Keratinocyte (primary cell): ENCODE measurements around the gene TUBB. TPM values are rescaled to one million over a fixed set of nuclear protein-coding genes. Genes with fewer than 3 reads are reported as not detected.
A peak's percentile ranks its signal among the peaks of the same experiment; 100 is the strongest.

ENCODE experiments used
- DNase-seq: peaks from one replicate; pipeline ENCODE4 v3.0.0-alpha.2; 2011; ENCODE audit warnings: low read depth, missing footprints, low spot score
- FAIRE-seq: peaks from 2 replicates; lab custom pipeline; 2011; peaks lifted over from hg19 to GRCh38; lab: Jason Lieb, UNC
- H2AFZ ChIP-seq: 2 replicates; pipeline ENCODE4 v1.6.0; 2012; ENCODE audit warnings: low read length, control low read depth, inconsistent platforms; ENCODE audit not compliant: control insufficient read depth
- H3K27ac ChIP-seq: 2 replicates; pipeline ENCODE4 v1.5.1; 2011; ENCODE audit warnings: low read length; ENCODE audit not compliant: control insufficient read depth, insufficient read depth
- H3K27me3 ChIP-seq: 3 replicates; pipeline ENCODE4 v1.6.0; 2011; ENCODE audit warnings: low read length; ENCODE audit not compliant: control insufficient read depth, insufficient read depth; ENCODE audit errors: extremely low read depth
- H3K36me3 ChIP-seq, 2 experiments: 2 replicates in 1 of 2; 3 replicates in 1 of 2; pipeline ENCODE4 v1.5.1; 2011; ENCODE audit warnings: low read length in 2 of 2, mild to moderate bottlenecking in 1 of 2; ENCODE audit not compliant: control insufficient read depth in 2 of 2, insufficient read depth in 2 of 2; ENCODE audit errors: extremely low read depth in 1 of 2
- H3K4me1 ChIP-seq: 3 replicates; pipeline ENCODE4 v1.5.1; 2011; ENCODE audit warnings: low read length; ENCODE audit not compliant: control insufficient read depth, insufficient read depth; ENCODE audit errors: extremely low read depth
- H3K4me2 ChIP-seq: 3 replicates; pipeline ENCODE4 v1.6.0; 2011; ENCODE audit warnings: low read depth, low read length; ENCODE audit not compliant: control insufficient read depth, insufficient read depth; ENCODE audit errors: extremely low read depth
- H3K4me3 ChIP-seq, 3 experiments: fragments of 200-600 bp in 1 of 3; sonication (generic) in 1 of 3; 2 replicates in 2 of 3; 3 replicates in 1 of 3; pipeline ENCODE4 v1.5.1; 2011 to 2016; ENCODE audit warnings: low read length in 3 of 3, mild to moderate bottlenecking in 3 of 3, control low read depth in 2 of 3, inconsistent platforms in 1 of 3, low read depth in 1 of 3, mixed read lengths in 1 of 3, mixed run types in 1 of 3, moderate library complexity in 1 of 3; ENCODE audit not compliant: control insufficient read depth in 2 of 3, insufficient read depth in 2 of 3; ENCODE audit errors: extremely low read depth in 1 of 3
- H3K79me2 ChIP-seq: 2 replicates; pipeline ENCODE4 v1.6.0; 2012; ENCODE audit warnings: low read length; ENCODE audit not compliant: control insufficient read depth, insufficient read depth
- H3K9ac ChIP-seq: 3 replicates; pipeline ENCODE4 v1.6.0; 2011; ENCODE audit warnings: low read length; ENCODE audit not compliant: control insufficient read depth, insufficient read depth; ENCODE audit errors: extremely low read depth
- H3K9me1 ChIP-seq: 3 replicates; pipeline ENCODE4 v1.6.0; 2011; ENCODE audit warnings: low read length; ENCODE audit not compliant: control insufficient read depth, insufficient read depth; ENCODE audit errors: extremely low read depth
- H3K9me3 ChIP-seq: 2 replicates; pipeline ENCODE4 v1.5.1; 2012; ENCODE audit warnings: low read depth, low read length; ENCODE audit not compliant: control insufficient read depth
- H4K20me1 ChIP-seq: 3 replicates; pipeline ENCODE4 v1.6.0; 2011; ENCODE audit warnings: low read length; ENCODE audit not compliant: control insufficient read depth, insufficient read depth; ENCODE audit errors: extremely low read depth
- EZH2 ChIP-seq: IDR thresholded peaks from one replicate; pipeline ENCODE4 v1.6.1; 2012; ENCODE audit warnings: inconsistent platforms, mild to moderate bottlenecking, low read length, moderate library complexity
- dilution Hi-C: fragments of 300-500 bp; cut with MboI; formaldehyde crosslinking; loops from one replicate; pipeline ENCODE4 v1.7.0; 2020; ENCODE audit warnings: low sequenced_read_pairs; ENCODE audit not compliant: extremely low pct_ligation_motif_present
- polyA plus RNA-seq, 5 experiments: library from polyadenylated mRNA; depleted of rRNA in 3 of 5; stranded (reverse) in 3 of 5; stranded (forward) in 1 of 5; unstranded in 1 of 5; fragments of >200 nt; gene quantifications; 1 replicate in 1 of 5; 2 replicates in 3 of 5; 3 replicates in 1 of 5; pipeline versions ENCODE4 v1.2.1 to v1.2.3, GENCODE V29; 2011 to 2012; ENCODE audit warnings: missing spikeins in 2 of 5, low read depth in 1 of 5, low replicate concordance in 1 of 5
- TF ChIP-seq, protein P1 (sequence below), 3 experiments: IDR thresholded peaks in 1 of 3; conservative IDR thresholded peaks in 1 of 3; optimal IDR thresholded peaks in 1 of 3; 2 replicates in 2 of 3; 3 replicates in 1 of 3; pipeline versions ENCODE3 to v1.5.1; 2011; ENCODE audit warnings: low read length in 3 of 3, mild to moderate bottlenecking in 3 of 3, moderate library complexity in 2 of 3, control low read depth in 1 of 3, inconsistent platforms in 1 of 3; ENCODE audit not compliant: insufficient read depth in 2 of 3; ENCODE audit errors: extremely low read depth in 1 of 3

TUBB gene
- polyA plus RNA-seq, 1 donor (not counting 4 experiments of a cell fraction or from before 2014, with no cell fraction given), result 1,159 TPM

DNA sequence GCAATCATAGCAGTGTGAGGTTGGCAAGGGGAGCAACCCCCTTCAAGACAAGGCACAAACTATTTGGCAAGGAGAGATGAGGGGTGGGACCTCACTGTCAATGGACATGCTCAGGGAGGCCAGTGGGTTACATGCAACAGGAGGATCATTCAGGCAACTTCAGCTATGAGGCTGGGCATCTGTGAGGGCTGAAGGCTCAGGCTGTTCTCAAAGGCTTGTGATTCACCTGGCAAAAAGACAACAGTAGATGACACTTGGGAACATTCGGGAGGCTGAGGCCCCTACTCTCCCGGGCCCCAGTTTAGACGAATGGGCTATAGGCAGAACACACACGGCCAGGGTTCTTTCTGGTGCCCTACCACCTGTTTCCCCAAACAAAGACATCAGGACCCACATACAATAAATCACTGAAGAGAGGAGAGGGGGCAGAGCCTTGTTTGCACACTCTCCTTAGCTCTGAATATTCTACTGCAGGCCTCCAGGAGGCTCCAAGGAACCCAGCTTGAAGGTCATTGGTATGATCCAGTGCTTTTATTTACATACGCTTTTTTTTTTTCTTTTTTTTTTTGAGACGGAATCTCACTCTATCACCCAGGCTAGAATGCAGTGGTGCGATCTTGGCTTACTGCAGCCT, 7.9 kb downstream of the TUBB start:
- H3K27me3 ChIP-seq, result no peaks in the 10 kb centered on the region
- no peak overlapping the region for H3K27ac ChIP-seq
- no peaks in the 10 kb centered on the region for H3K9me3 ChIP-seq
- H3K4me1 ChIP-seq, result peaks cover 18% of the 10 kb centered on the region
- H2AFZ ChIP-seq, result no peak overlapping the region
- TF ChIP-seq EZH2, result no peak
- TF ChIP-seq, protein P1, sequence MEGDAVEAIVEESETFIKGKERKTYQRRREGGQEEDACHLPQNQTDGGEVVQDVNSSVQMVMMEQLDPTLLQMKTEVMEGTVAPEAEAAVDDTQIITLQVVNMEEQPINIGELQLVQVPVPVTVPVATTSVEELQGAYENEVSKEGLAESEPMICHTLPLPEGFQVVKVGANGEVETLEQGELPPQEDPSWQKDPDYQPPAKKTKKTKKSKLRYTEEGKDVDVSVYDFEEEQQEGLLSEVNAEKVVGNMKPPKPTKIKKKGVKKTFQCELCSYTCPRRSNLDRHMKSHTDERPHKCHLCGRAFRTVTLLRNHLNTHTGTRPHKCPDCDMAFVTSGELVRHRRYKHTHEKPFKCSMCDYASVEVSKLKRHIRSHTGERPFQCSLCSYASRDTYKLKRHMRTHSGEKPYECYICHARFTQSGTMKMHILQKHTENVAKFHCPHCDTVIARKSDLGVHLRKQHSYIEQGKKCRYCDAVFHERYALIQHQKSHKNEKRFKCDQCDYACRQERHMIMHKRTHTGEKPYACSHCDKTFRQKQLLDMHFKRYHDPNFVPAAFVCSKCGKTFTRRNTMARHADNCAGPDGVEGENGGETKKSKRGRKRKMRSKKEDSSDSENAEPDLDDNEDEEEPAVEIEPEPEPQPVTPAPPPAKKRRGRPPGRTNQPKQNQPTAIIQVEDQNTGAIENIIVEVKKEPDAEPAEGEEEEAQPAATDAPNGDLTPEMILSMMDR (optimal IDR thresholded peaks at IDR 0.05 in 1 of 3, IDR thresholded peaks at IDR 0.05 in 1 of 3, conservative IDR thresholded peaks at IDR 0.05 in 1 of 3; ENCODE audit: extremely low read depth in 1 of 3, insufficient read depth in 2 of 3, low read length in 3 of 3), result no peak
- peaks cover 20% of the 10 kb centered on the region for H3K79me2 ChIP-seq
- H3K36me3 ChIP-seq, result peaks cover 9 to 21% of the 10 kb centered on the region in 2 experiments
- no peak for FAIRE-seq
- DNase-seq, result no peak
- H3K9ac ChIP-seq, result no peak overlapping the region
- no peak overlapping the region for H3K4me3 ChIP-seq
- dilution Hi-C loops, result no loop called here
- H3K4me2 ChIP-seq, result no peak overlapping the region
- no peaks in the 10 kb centered on the region for H3K9me1 ChIP-seq
- peaks cover 19% of the 10 kb centered on the region for H4K20me1 ChIP-seq

GRCh38 chr6:30730601-30731435, 10.7 kb downstream of the TUBB start:
- dilution Hi-C loops, result loop anchor here (10.0 kb wide), 1 partner anchor 186 kb away; no protein-coding TSS in a partner anchor
- FAIRE-seq (no peak), DNase-seq (no peak)
- H3K27me3 ChIP-seq, result no peaks in the 10 kb centered on the region
- peaks cover 7% of the 10 kb centered on the region for H3K4me1 ChIP-seq
- H3K79me2 ChIP-seq, result no peaks in the 10 kb centered on the region
- peak overlapping the region; percentile 72 for H3K4me2 ChIP-seq
- H2AFZ ChIP-seq, result peak overlapping the region; percentile 92
- H3K4me3 ChIP-seq, result peak overlapping the region; percentile 18 to 48 (median 21)
- no peaks in the 10 kb centered on the region for H3K9me1 ChIP-seq
- no peak for TF ChIP-seq EZH2
- TF ChIP-seq, protein P1 (optimal IDR thresholded peaks at IDR 0.05 in 1 of 3, IDR thresholded peaks at IDR 0.05 in 1 of 3, conservative IDR thresholded peaks at IDR 0.05 in 1 of 3; ENCODE audit: extremely low read depth in 1 of 3, insufficient read depth in 2 of 3, low read length in 3 of 3), result peak; percentile 85 to 99 (median 93)
- H3K9ac ChIP-seq, result peak overlapping the region; percentile 30
- H4K20me1 ChIP-seq, result peaks cover 1% of the 10 kb centered on the region
- no peak overlapping the region for H3K27ac ChIP-seq
- peaks cover 2 to 10% of the 10 kb centered on the region in 2 experiments for H3K36me3 ChIP-seq
- H3K9me3 ChIP-seq, result no peaks in the 10 kb centered on the region
